Measurements from ENCODE around the gene ADAMTSL4.
A peak's percentile ranks its signal among the peaks of the same experiment; 100 is the strongest.

The ADAMTSL4 gene

GRCh38 chr1:150559656-150560010 is 10.4 kb downstream of the ADAMTSL4 start:
- no peaks in the 10 kb centered on the region for H3K9me3 ChIP-seq (replicated peaks; ENCODE audit: insufficient read depth, low read length)
- H2AFZ ChIP-seq (ENCODE audit: low read length) = peak overlapping the region; percentile 63
- no peaks in the 10 kb centered on the region for H3K27me3 ChIP-seq (replicated peaks; ENCODE audit: insufficient read depth, low read length)
- H3K4me1 ChIP-seq (ENCODE audit: low read length) = peaks cover 36% of the 10 kb centered on the region
- peak overlapping the region; percentile 95; the same call in 1 of the 2 replicates for H3K4me2 ChIP-seq (ENCODE audit: low read depth, low read length)
- no peaks in the 10 kb centered on the region for H3K9me2 ChIP-seq (replicated peaks; ENCODE audit: insufficient read depth, low read length)
- H3K27ac ChIP-seq (ENCODE audit: low read length) = no peak overlapping the region; the same call in 1 of the 2 replicates
- peaks cover 47% of the 10 kb centered on the region for H3F3A ChIP-seq (ENCODE audit: insufficient read depth, low read length)
- no peak overlapping the region for H3K4me3 ChIP-seq (ENCODE audit: low read length)
- TF ChIP-seq EZH2phosphoT487 (IDR thresholded peaks at IDR 0.05; ENCODE audit: low read length) = no peak
- no peak for TF ChIP-seq EZH2 (optimal IDR thresholded peaks at IDR 0.05; ENCODE audit: low read depth, low read length)
- no peak for TF ChIP-seq CTCF (IDR thresholded peaks at IDR 0.05; ENCODE audit: low read length)
- H3K9ac ChIP-seq (ENCODE audit: low read length) = no peak overlapping the region
- no peak for DNase-seq
- H3K36me3 ChIP-seq (replicated peaks; ENCODE audit: insufficient read depth, low read length) = no peaks in the 10 kb centered on the region
- no peaks in the 10 kb centered on the region for H4K20me1 ChIP-seq (ENCODE audit: insufficient read depth, low read length)
- H3K79me2 ChIP-seq (ENCODE audit: low read length) = 0 out of 2 replicates have a peak, but pooled peaks cover 4% of the 10 kb centered on the region

GRCh38 chr1:150560011-150560438 is 10.8 kb downstream of the ADAMTSL4 start:
- Histone ChIP-seq H3K27ac (ENCODE audit: low read length) (peak overlapping the region; percentile 95), H3K79me2 (ENCODE audit: low read length) (0 out of 2 replicates have a peak, but pooled peaks cover 4% of the 10 kb centered on the region), H3K4me2 (ENCODE audit: low read depth, low read length) (peak overlapping the region; percentile 95), H3K9ac (ENCODE audit: low read length) (peak overlapping the region; percentile 84), H3K9me2 (replicated peaks; ENCODE audit: insufficient read depth, low read length) (no peaks in the 10 kb centered on the region), H3K4me3 (ENCODE audit: low read length) (peak overlapping the region; percentile 73), H3F3A (ENCODE audit: insufficient read depth, low read length) (peaks cover 51% of the 10 kb centered on the region), H3K4me1 (ENCODE audit: low read length) (peaks cover 40% of the 10 kb centered on the region), H3K9me3 (replicated peaks; ENCODE audit: insufficient read depth, low read length) (no peaks in the 10 kb centered on the region), H4K20me1 (ENCODE audit: insufficient read depth, low read length) (no peaks in the 10 kb centered on the region), H2AFZ (ENCODE audit: low read length) (peak overlapping the region; percentile 63), H3K36me3 (replicated peaks; ENCODE audit: insufficient read depth, low read length) (no peaks in the 10 kb centered on the region), H3K27me3 (replicated peaks; ENCODE audit: insufficient read depth, low read length) (no peaks in the 10 kb centered on the region)
- TF ChIP-seq CTCF (IDR thresholded peaks at IDR 0.05; ENCODE audit: low read length) = peak; percentile 100
- TF ChIP-seq EZH2 (optimal IDR thresholded peaks at IDR 0.05; ENCODE audit: low read depth, low read length) = no peak
- no peak for TF ChIP-seq EZH2phosphoT487 (IDR thresholded peaks at IDR 0.05; ENCODE audit: low read length)
- DNase-seq = peak; percentile 88

GRCh38 chr1:150560576-150561253 is 11.5 kb downstream of the ADAMTSL4 start:
- H3K4me1 ChIP-seq (ENCODE audit: low read length) = peaks cover 46% of the 10 kb centered on the region
- peak overlapping the region; percentile 63 for H2AFZ ChIP-seq (ENCODE audit: low read length)
- H3K9me3 ChIP-seq (replicated peaks; ENCODE audit: insufficient read depth, low read length) = no peaks in the 10 kb centered on the region
- H3F3A ChIP-seq (ENCODE audit: insufficient read depth, low read length) = peaks cover 58% of the 10 kb centered on the region
- no peaks in the 10 kb centered on the region for H4K20me1 ChIP-seq (ENCODE audit: insufficient read depth, low read length)
- peak overlapping the region; percentile 95 for H3K4me2 ChIP-seq (ENCODE audit: low read depth, low read length)
- H3K9ac ChIP-seq (ENCODE audit: low read length) = peak overlapping the region; percentile 84
- peak; percentile 97 for DNase-seq
- peaks cover 6% of the 10 kb centered on the region for H3K79me2 ChIP-seq (ENCODE audit: low read length)
- H3K27ac ChIP-seq (ENCODE audit: low read length) = peak overlapping the region; percentile 95
- H3K36me3 ChIP-seq (replicated peaks; ENCODE audit: insufficient read depth, low read length) = no peaks in the 10 kb centered on the region
- no peaks in the 10 kb centered on the region for H3K9me2 ChIP-seq (replicated peaks; ENCODE audit: insufficient read depth, low read length)
- TF ChIP-seq EZH2 (optimal IDR thresholded peaks at IDR 0.05; ENCODE audit: low read depth, low read length) (no peak), CTCF (IDR thresholded peaks at IDR 0.05; ENCODE audit: low read length) (peak; percentile 98)
- peak overlapping the region; percentile 73 for H3K4me3 ChIP-seq (ENCODE audit: low read length)
- no peaks in the 10 kb centered on the region for H3K27me3 ChIP-seq (replicated peaks; ENCODE audit: insufficient read depth, low read length)

Measured in MM.1S (cell line).